Uterus (tissue), 2 donors: ENCODE results near the gene RABGAP1.

Experiments used
- POLR2A ChIP-seq, 2 donors: fragments of 450-650 bp; IDR thresholded peaks; one replicate each; pipeline ENCODE4 v1.6.1; 2016; ENCODE audit warnings: antibody characterized with exemption in 2 of 2, mild to moderate bottlenecking in 1 of 2, moderate library complexity in 1 of 2
- TF ChIP-seq, protein P1 (sequence below), 4 experiments: fragments of 200-600 bp in 2 of 4; fragments of 450-650 bp in 2 of 4; sonication (generic) in 2 of 4; IDR thresholded peaks; one replicate each; pipeline ENCODE4 v1.5.1; 2016 to 2019; ENCODE audit warnings: antibody characterized with exemption in 4 of 4, mild to moderate bottlenecking in 2 of 4, moderate library complexity in 1 of 4

DNA sequence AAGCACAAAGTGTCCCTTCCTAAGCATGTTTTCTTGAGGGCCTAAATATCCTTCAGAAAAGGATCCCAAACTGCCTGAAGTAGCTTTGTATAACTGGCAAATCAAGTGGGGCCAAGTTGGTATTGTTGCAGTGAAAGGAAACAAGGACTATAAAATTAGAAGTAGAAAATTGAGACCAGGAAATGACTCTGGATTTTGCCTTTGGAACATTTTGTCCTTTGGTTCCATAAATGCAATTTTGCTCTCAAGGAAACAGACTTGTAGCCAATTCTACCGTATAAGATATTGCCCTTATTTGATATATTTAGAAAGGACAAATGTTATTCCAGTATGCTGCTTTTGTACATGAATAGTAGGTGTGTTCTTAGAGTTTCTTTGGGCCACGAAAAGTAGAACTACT, 34.4 kb downstream of the RABGAP1 start:
- TF ChIP-seq, protein P1, sequence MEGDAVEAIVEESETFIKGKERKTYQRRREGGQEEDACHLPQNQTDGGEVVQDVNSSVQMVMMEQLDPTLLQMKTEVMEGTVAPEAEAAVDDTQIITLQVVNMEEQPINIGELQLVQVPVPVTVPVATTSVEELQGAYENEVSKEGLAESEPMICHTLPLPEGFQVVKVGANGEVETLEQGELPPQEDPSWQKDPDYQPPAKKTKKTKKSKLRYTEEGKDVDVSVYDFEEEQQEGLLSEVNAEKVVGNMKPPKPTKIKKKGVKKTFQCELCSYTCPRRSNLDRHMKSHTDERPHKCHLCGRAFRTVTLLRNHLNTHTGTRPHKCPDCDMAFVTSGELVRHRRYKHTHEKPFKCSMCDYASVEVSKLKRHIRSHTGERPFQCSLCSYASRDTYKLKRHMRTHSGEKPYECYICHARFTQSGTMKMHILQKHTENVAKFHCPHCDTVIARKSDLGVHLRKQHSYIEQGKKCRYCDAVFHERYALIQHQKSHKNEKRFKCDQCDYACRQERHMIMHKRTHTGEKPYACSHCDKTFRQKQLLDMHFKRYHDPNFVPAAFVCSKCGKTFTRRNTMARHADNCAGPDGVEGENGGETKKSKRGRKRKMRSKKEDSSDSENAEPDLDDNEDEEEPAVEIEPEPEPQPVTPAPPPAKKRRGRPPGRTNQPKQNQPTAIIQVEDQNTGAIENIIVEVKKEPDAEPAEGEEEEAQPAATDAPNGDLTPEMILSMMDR (IDR thresholded peaks at IDR 0.05): no peak
- TF ChIP-seq POLR2A (IDR thresholded peaks at IDR 0.05): no peak
